A549 (cell line): ENCODE results near the gene ZBTB16. TPM values are rescaled to one million over a fixed set of nuclear protein-coding genes. Genes with fewer than 3 reads are reported as not detected.

ENCODE experiments used
- ATAC-seq, 2 experiments: fragments of 200-7000 bp in 1 of 2; fragments of >200 bp in 1 of 2; cut with Nextera tagmentation in 1 of 2; cut with Tn5 transposase in 1 of 2; 3 replicates each; pipeline versions ENCODE4 v1.8.0 to v1.9.1; 2018 to 2020; ENCODE audit warnings: mild to moderate bottlenecking in 1 of 2, moderate library complexity in 1 of 2
- CTCF ChIA-PET: fragments of 300-600 bp; sonication (Branson Sonifier 250); formaldehyde crosslinking; extraction: SDS; loops from one replicate; lab custom pipeline; 2021; ENCODE audit warnings: antibody characterized with exemption, inconsistent platforms; lab: Yijun Ruan, JAX
- POLR2A ChIA-PET: fragments of 350-600 bp; formaldehyde crosslinking; extraction: SDS; loops from one replicate; lab custom pipeline; 2021; ENCODE audit warnings: antibody characterized with exemption, inconsistent platforms; lab: Yijun Ruan, JAX
- DNase-seq, 2 experiments: peaks; one replicate each; pipeline versions ENCODE4 v3.0.0 to v3.0.0-alpha.2; 2011 to 2016; ENCODE audit warnings: low read depth in 1 of 2, low spot score in 1 of 2
- FAIRE-seq: peaks from 2 replicates; lab custom pipeline; 2011; peaks lifted over from hg19 to GRCh38; lab: Jason Lieb, UNC
- H3K27ac ChIP-seq, 2 experiments: fragments of >200 bp; sonication (Bioruptor Twin); formaldehyde crosslinking; 3 replicates each; pipeline ENCODE4 v1.5.1; 2016 to 2017
- H3K4me1 ChIP-seq: fragments of >200 bp; sonication (Bioruptor Twin); formaldehyde crosslinking; 3 replicates; pipeline ENCODE4 v1.6.1; 2016
- H3K4me2 ChIP-seq: fragments of >200 bp; sonication (Bioruptor Twin); formaldehyde crosslinking; 3 replicates; pipeline ENCODE4 v1.6.1; 2016
- H3K4me3 ChIP-seq: fragments of >200 bp; sonication (Bioruptor Twin); formaldehyde crosslinking; 3 replicates; pipeline ENCODE4 v1.5.1; 2016
- H3K9me3 ChIP-seq: fragments of >200 bp; sonication (Bioruptor Twin); formaldehyde crosslinking; 3 replicates; pipeline ENCODE4 v1.6.1; 2016
- CEBPB ChIP-seq, 2 experiments: fragments of >200 bp in 1 of 2; sonication (Bioruptor Twin) in 1 of 2; formaldehyde crosslinking in 1 of 2; IDR thresholded peaks; 2 replicates each; pipeline ENCODE4 v1.6.1; 2012 to 2016
- EHF ChIP-seq: fragments of 250-450 bp; sonication (Bioruptor Pico); IDR thresholded peaks from 2 replicates; pipeline ENCODE4 v1.5.0; 2020; ENCODE audit warnings: mild to moderate bottlenecking
- EHMT2 ChIP-seq: fragments of 200-600 bp; sonication (generic); IDR thresholded peaks from 2 replicates; pipeline ENCODE4 v1.6.1; 2016; ENCODE audit warnings: antibody characterized with exemption, low read depth, mild to moderate bottlenecking, moderate library complexity
- ESRRA ChIP-seq: fragments of 150-350 bp; IDR thresholded peaks from 2 replicates; pipeline ENCODE4 v1.6.1; 2014; ENCODE audit warnings: mild to moderate bottlenecking, low read length, borderline replicate concordance
- FOSB ChIP-seq: fragments of 250-450 bp; sonication (Bioruptor Pico); IDR thresholded peaks from 2 replicates; pipeline ENCODE4 v1.5.0; 2020; ENCODE audit warnings: mild to moderate bottlenecking, moderate library complexity
- FOSL2 ChIP-seq, 2 experiments: fragments of 450-650 bp in 1 of 2; fragments of >200 bp in 1 of 2; sonication (Bioruptor Twin) in 1 of 2; formaldehyde crosslinking; IDR thresholded peaks; 2 replicates each; pipeline versions ENCODE4 v1.5.0 to v1.6.1; 2016 to 2020; ENCODE audit warnings: mild to moderate bottlenecking in 1 of 2, moderate library complexity in 1 of 2
- FOXS1 ChIP-seq: fragments of 250-450 bp; sonication (Bioruptor Pico); IDR thresholded peaks from 2 replicates; pipeline ENCODE4 v1.5.0; 2020; ENCODE audit warnings: mild to moderate bottlenecking, moderate library complexity
- HOXA7 ChIP-seq: fragments of 250-450 bp; sonication (Bioruptor Pico); IDR thresholded peaks from 2 replicates; pipeline ENCODE4 v1.5.0; 2020; ENCODE audit warnings: mild to moderate bottlenecking, moderate library complexity
- HOXB13 ChIP-seq: fragments of 250-450 bp; sonication (Bioruptor Pico); IDR thresholded peaks from 2 replicates; pipeline ENCODE4 v1.5.0; 2020; ENCODE audit warnings: low read depth, mild to moderate bottlenecking, moderate library complexity
- JUNB ChIP-seq: fragments of >200 bp; sonication (Bioruptor Twin); formaldehyde crosslinking; IDR thresholded peaks from 2 replicates; pipeline ENCODE4 v1.6.1; 2016
- KDM1A ChIP-seq: fragments of 200-600 bp; sonication (generic); IDR thresholded peaks from 2 replicates; pipeline ENCODE4 v1.6.1; 2016; ENCODE audit warnings: low read depth, mild to moderate bottlenecking
- NR3C1 ChIP-seq: fragments of >200 bp; sonication (Bioruptor Twin); formaldehyde crosslinking; IDR thresholded peaks from 3 replicates; pipeline ENCODE4 v1.6.1; 2017
- RAD21 ChIP-seq, 2 experiments: fragments of >200 bp in 1 of 2; sonication (Bioruptor Twin) in 1 of 2; formaldehyde crosslinking in 1 of 2; IDR thresholded peaks in 1 of 2; conservative IDR thresholded peaks in 1 of 2; 2 replicates in 1 of 2; 3 replicates in 1 of 2; pipeline ENCODE4 v1.6.1; 2012 to 2018; ENCODE audit warnings: inconsistent platforms in 1 of 2
- RFX5 ChIP-seq: fragments of 450-650 bp; IDR thresholded peaks from 2 replicates; pipeline ENCODE4 v1.7.1; 2014; ENCODE audit warnings: antibody characterized with exemption, mild to moderate bottlenecking, moderate library complexity
- SMC3 ChIP-seq: fragments of >200 bp; sonication (Bioruptor Twin); formaldehyde crosslinking; IDR thresholded peaks from 3 replicates; pipeline ENCODE4 v1.6.1; 2018; ENCODE audit warnings: inconsistent platforms
- TP53 ChIP-seq: fragments of 250-450 bp; sonication (Bioruptor Pico); IDR thresholded peaks from 2 replicates; pipeline ENCODE4 v1.5.0; 2021; ENCODE audit warnings: mild to moderate bottlenecking, moderate library complexity
- ZC3H11A ChIP-seq: fragments of 450-650 bp; IDR thresholded peaks from 2 replicates; pipeline ENCODE4 v1.6.1; 2014; ENCODE audit warnings: antibody characterized with exemption, mild to moderate bottlenecking
- ZSCAN20 ChIP-seq: fragments of 250-450 bp; sonication (Bioruptor Pico); IDR thresholded peaks from 2 replicates; pipeline ENCODE4 v1.8.0; 2022; ENCODE audit warnings: mild to moderate bottlenecking, moderate library complexity
- WGBS: methylation state at CpG from one replicate; pipeline ENCODE4 v1.1.6; 2017; ENCODE audit errors: missing lambda C conversion rate; 5-methylcytosine and 5-hydroxymethylcytosine counted together
- polyA plus RNA-seq, 4 experiments: library from polyadenylated mRNA; depleted of rRNA in 3 of 4; stranded (reverse); fragments of >200 nt; fragmentation: RNase III in 1 of 4; extraction: RNeasy Plus Mini Kit Qiagen cat#74134 plus additional on column Dnase treatment in 1 of 4; gene quantifications; 2 replicates in 3 of 4; 3 replicates in 1 of 4; pipeline ENCODE4 v1.2.3, GENCODE V29; 2011 to 2017
- TF ChIP-seq, protein P1 (sequence below): fragments of 200-600 bp; sonication (generic); IDR thresholded peaks from 2 replicates; pipeline ENCODE4 v1.6.1; 2016; ENCODE audit warnings: antibody characterized with exemption, mild to moderate bottlenecking, moderate library complexity
- TF ChIP-seq, protein P2 (sequence below): fragments of >200 bp; sonication (Bioruptor Twin); formaldehyde crosslinking; IDR thresholded peaks from 3 replicates; pipeline ENCODE4 v1.6.1; 2016

ZBTB16 gene
- polyA plus RNA-seq, 2 of the 4 experiments (the other 2 are of a cell fraction): not detected

DNA sequence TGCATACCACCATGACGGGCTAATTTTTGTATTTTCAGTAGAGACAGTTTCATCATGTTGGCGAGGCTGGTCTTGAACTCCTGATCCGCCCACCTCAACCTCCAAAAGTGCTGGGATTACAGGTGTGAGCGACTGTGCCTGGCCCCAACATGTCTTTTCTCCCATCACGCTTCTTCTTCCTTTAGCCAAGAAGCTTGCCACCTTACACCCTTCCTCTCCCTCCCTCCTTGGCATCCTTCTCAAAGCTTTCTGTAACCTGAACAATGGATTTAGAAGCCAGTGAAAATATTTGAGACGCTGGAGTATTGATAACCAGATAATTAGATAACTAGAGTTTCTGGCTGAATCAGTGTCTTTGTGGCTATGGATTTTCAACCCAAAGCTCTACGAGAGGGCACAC lies 225.4 kb downstream of the ZBTB16 start:
- H3K4me3 ChIP-seq: no peak overlapping the region
- no peaks in the 10 kb centered on the region for H3K9me3 ChIP-seq
- peak overlapping the region; percentile 88 to 100 for H3K27ac ChIP-seq
- CTCF ChIA-PET: interaction anchor here (1.3 kb wide), 1 partner anchor 476 kb away, joined by 3 read pairs; no protein-coding TSS in a partner anchor
- WGBS: 88% methylated on average over 7 of the region's 7 CpGs
- TF ChIP-seq EHMT2 (no peak), FOSB (CRISPR knock-in tag) (no peak), RAD21 (conservative IDR thresholded peaks at IDR 0.05 in 1 of 2, IDR thresholded peaks at IDR 0.05 in 1 of 2) (no peak), EHF (no peak), SMC3 (no peak), FOXS1 (CRISPR knock-in tag) (no peak), ESRRA (no peak), KDM1A (no peak), RFX5 (no peak), ZSCAN20 (CRISPR knock-in tag) (no peak)
- TF ChIP-seq, protein P1, sequence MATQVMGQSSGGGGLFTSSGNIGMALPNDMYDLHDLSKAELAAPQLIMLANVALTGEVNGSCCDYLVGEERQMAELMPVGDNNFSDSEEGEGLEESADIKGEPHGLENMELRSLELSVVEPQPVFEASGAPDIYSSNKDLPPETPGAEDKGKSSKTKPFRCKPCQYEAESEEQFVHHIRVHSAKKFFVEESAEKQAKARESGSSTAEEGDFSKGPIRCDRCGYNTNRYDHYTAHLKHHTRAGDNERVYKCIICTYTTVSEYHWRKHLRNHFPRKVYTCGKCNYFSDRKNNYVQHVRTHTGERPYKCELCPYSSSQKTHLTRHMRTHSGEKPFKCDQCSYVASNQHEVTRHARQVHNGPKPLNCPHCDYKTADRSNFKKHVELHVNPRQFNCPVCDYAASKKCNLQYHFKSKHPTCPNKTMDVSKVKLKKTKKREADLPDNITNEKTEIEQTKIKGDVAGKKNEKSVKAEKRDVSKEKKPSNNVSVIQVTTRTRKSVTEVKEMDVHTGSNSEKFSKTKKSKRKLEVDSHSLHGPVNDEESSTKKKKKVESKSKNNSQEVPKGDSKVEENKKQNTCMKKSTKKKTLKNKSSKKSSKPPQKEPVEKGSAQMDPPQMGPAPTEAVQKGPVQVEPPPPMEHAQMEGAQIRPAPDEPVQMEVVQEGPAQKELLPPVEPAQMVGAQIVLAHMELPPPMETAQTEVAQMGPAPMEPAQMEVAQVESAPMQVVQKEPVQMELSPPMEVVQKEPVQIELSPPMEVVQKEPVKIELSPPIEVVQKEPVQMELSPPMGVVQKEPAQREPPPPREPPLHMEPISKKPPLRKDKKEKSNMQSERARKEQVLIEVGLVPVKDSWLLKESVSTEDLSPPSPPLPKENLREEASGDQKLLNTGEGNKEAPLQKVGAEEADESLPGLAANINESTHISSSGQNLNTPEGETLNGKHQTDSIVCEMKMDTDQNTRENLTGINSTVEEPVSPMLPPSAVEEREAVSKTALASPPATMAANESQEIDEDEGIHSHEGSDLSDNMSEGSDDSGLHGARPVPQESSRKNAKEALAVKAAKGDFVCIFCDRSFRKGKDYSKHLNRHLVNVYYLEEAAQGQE: no peak
- no peak overlapping the region for H3K4me2 ChIP-seq
- ATAC-seq (no peak), FAIRE-seq (no peak), DNase-seq (no peak)
- H3K4me1 ChIP-seq: peaks cover 67% of the 10 kb centered on the region
- POLR2A ChIA-PET: interaction anchor here (1.7 kb wide), 1 partner anchor 11 kb away, joined by 8 read pairs; the partner anchor contains the start of gene NNMT

DNA sequence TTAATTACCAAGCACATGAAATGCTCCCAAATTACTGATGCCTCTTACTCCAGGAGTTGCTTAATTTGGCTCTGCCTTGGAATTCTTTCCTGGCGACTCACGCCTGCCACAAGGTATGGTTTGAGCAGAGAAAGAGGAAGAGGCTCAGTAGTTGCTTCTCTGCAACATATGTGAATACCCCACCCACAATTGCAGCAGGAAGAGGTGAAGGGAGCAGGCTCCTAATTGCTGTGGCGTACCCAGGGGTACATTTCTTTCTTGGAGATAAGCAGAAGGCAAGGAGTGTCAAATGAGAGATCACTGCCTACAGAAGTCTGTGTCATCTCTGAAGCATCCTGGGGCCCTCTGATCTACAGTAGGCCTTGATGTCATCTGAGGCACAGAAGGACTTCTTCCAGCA lies 226.1 kb downstream of the ZBTB16 start:
- TF ChIP-seq FOSL2 (IDR thresholded peaks at IDR 0.05) (no peak), FOSL2 (CRISPR knock-in tag; IDR thresholded peaks at IDR 0.05) (no peak), TP53 (CRISPR knock-in tag) (no peak), HOXA7 (CRISPR knock-in tag) (no peak), CEBPB (IDR thresholded peaks at IDR 0.05) (peak; percentile 32 to 59; a peak in 2 of 4 replicates)
- Histone ChIP-seq H3K4me3 (no peak overlapping the region), H3K4me2 (peak overlapping the region; percentile 39; the same call in 2 of the 3 replicates), H3K4me1 (peaks cover 64% of the 10 kb centered on the region), H3K27ac (peak overlapping the region; percentile 88 to 100), H3K9me3 (peaks cover 3% of the 10 kb centered on the region; the same call in 1 of the 3 replicates)
- CTCF ChIA-PET: interaction anchor here (1.3 kb wide), 1 partner anchor 476 kb away, joined by 3 read pairs; no protein-coding TSS in a partner anchor
- POLR2A ChIA-PET: interaction anchor here (1.7 kb wide), 1 partner anchor 10 kb away, joined by 8 read pairs; the partner anchor contains the start of gene NNMT
- FAIRE-seq: no peak
- WGBS: 85% methylated on average over 3 of the region's 3 CpGs
- no peak for DNase-seq
- ATAC-seq: peak in 1 of 2 experiments; percentile 49; a peak in 2 of 6 replicates

DNA sequence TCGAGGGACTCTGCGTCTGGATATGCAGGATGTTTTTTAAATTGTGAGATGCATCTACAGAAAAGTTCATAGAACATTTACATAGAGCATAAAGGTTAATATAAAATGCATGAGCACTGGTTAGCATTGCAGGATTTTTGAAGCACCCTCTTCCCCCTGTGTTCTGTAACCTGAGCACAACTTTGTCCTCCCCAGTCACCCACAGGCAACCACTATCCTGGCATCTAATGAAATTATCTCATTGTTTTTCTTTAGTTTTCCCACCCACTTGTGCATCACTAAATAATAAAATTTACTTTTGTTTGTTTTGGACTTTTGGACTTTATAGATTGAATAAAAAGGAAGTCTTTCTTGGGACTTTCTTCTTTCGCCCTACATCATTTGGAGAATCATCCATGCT lies 226.7 kb downstream of the ZBTB16 start:
- 93% methylated on average over 3 of the region's 3 CpGs for WGBS
- ChIA-PET CTCF (no interaction called here), POLR2A (interaction anchor here (1.7 kb wide), 1 partner anchor 10 kb away, joined by 8 read pairs; the partner anchor contains the start of gene NNMT)
- no peak for ATAC-seq
- peaks cover 3% of the 10 kb centered on the region; the same call in 1 of the 3 replicates for H3K9me3 ChIP-seq
- H3K4me2 ChIP-seq: 0 out of 3 replicates have a peak overlapping the region, but pooled peaks have one; percentile 39
- DNase-seq: no peak
- FAIRE-seq: no peak
- no peak overlapping the region for H3K4me3 ChIP-seq
- H3K27ac ChIP-seq: peak overlapping the region; percentile 88 to 100
- TF ChIP-seq, protein P2, sequence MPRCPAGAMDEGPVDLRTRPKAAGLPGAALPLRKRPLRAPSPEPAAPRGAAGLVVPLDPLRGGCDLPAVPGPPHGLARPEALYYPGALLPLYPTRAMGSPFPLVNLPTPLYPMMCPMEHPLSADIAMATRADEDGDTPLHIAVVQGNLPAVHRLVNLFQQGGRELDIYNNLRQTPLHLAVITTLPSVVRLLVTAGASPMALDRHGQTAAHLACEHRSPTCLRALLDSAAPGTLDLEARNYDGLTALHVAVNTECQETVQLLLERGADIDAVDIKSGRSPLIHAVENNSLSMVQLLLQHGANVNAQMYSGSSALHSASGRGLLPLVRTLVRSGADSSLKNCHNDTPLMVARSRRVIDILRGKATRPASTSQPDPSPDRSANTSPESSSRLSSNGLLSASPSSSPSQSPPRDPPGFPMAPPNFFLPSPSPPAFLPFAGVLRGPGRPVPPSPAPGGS: no peak
- TF ChIP-seq RAD21 (conservative IDR thresholded peaks at IDR 0.05 in 1 of 2, IDR thresholded peaks at IDR 0.05 in 1 of 2): no peak
- TF ChIP-seq ZC3H11A: no peak
- no peak for TF ChIP-seq HOXB13 (CRISPR knock-in tag)
- TF ChIP-seq TP53 (CRISPR knock-in tag): no peak
- TF ChIP-seq FOSB (CRISPR knock-in tag): no peak
- TF ChIP-seq JUNB: no peak
- TF ChIP-seq NR3C1: no peak
- H3K4me1 ChIP-seq: peaks cover 64% of the 10 kb centered on the region
